Loucy (cell line): Measurements from ENCODE around the gene SH3PXD2A.

Experiments used
- H2AFZ ChIP-seq: fragments of 200-600 bp; sonication (generic); 2 replicates; pipeline ENCODE4 v1.6.0; 2016; ENCODE audit warnings: antibody characterized with exemption, mild to moderate bottlenecking, low read length, moderate library complexity
- H3F3A ChIP-seq: fragments of 200-600 bp; 2 replicates; pipeline ENCODE4 v1.6.0; 2016; ENCODE audit warnings: antibody characterized with exemption, low read depth, mild to moderate bottlenecking
- H3K27me3 ChIP-seq: fragments of 200-600 bp; sonication (generic); 2 replicates; pipeline ENCODE4 v1.6.1; 2014; ENCODE audit warnings: low read length, mild to moderate bottlenecking; ENCODE audit not compliant: insufficient read depth, poor library complexity, severe bottlenecking
- H3K36me3 ChIP-seq: fragments of 200-600 bp; sonication (generic); 2 replicates; pipeline ENCODE4 v1.6.1; 2016; ENCODE audit warnings: low read length; ENCODE audit not compliant: insufficient read depth
- H3K4me1 ChIP-seq: fragments of 200-600 bp; sonication (generic); 2 replicates; pipeline ENCODE4 v1.5.1; 2014; ENCODE audit warnings: low read length, mild to moderate bottlenecking; ENCODE audit not compliant: insufficient read depth, poor library complexity, severe bottlenecking
- H3K4me2 ChIP-seq: fragments of 200-600 bp; sonication (generic); 2 replicates; pipeline ENCODE4 v1.6.0; 2014; ENCODE audit warnings: antibody characterized with exemption, low read length, low read depth, mild to moderate bottlenecking; ENCODE audit not compliant: poor library complexity, severe bottlenecking
- H3K4me3 ChIP-seq: fragments of 200-600 bp; sonication (generic); 2 replicates; pipeline ENCODE4 v1.5.1; 2014; ENCODE audit warnings: low read length, mild to moderate bottlenecking, mixed read lengths; ENCODE audit not compliant: poor library complexity, severe bottlenecking
- H3K79me2 ChIP-seq: fragments of 200-600 bp; sonication (generic); 2 replicates; pipeline ENCODE4 v1.6.1; 2014; ENCODE audit warnings: low read length; ENCODE audit not compliant: insufficient read depth
- H3K9ac ChIP-seq: fragments of 200-600 bp; sonication (generic); 2 replicates; pipeline ENCODE4 v1.6.0; 2014; ENCODE audit warnings: mild to moderate bottlenecking, low read depth, low read length, moderate library complexity; ENCODE audit not compliant: poor library complexity, severe bottlenecking
- H3K9me2 ChIP-seq: fragments of 200-600 bp; sonication (generic); replicated peaks from 2 replicates; pipeline ENCODE4 v1.6.1; 2016; ENCODE audit warnings: low read depth, low read length, mixed read lengths
- H3K9me3 ChIP-seq: fragments of 200-600 bp; sonication (generic); 2 replicates; pipeline ENCODE4 v1.6.1; 2014; ENCODE audit warnings: mild to moderate bottlenecking, antibody characterized with exemption, low read length, low read depth; ENCODE audit not compliant: insufficient read depth
- H4K20me1 ChIP-seq: fragments of 200-600 bp; sonication (generic); 2 replicates; pipeline ENCODE4 v1.6.0; 2014; ENCODE audit warnings: antibody characterized with exemption, low read length, mild to moderate bottlenecking; ENCODE audit not compliant: insufficient read depth, poor library complexity, severe bottlenecking
- EZH2phosphoT487 ChIP-seq: fragments of 200-600 bp; IDR thresholded peaks from 2 replicates; pipeline ENCODE4 v1.6.1; 2018; ENCODE audit warnings: antibody characterized with exemption, mild to moderate bottlenecking, moderate library complexity, borderline replicate concordance
- TF ChIP-seq, protein P1 (sequence below): fragments of 200-600 bp; sonication (generic); conservative IDR thresholded peaks from 2 replicates; pipeline ENCODE4 v1.5.1; 2014; ENCODE audit warnings: mild to moderate bottlenecking, antibody characterized with exemption, low read length

Gene SH3PXD2A

GRCh38 chr10:103888113-103888841, 32.9 kb upstream of the SH3PXD2A start:
- TF ChIP-seq, protein P1, sequence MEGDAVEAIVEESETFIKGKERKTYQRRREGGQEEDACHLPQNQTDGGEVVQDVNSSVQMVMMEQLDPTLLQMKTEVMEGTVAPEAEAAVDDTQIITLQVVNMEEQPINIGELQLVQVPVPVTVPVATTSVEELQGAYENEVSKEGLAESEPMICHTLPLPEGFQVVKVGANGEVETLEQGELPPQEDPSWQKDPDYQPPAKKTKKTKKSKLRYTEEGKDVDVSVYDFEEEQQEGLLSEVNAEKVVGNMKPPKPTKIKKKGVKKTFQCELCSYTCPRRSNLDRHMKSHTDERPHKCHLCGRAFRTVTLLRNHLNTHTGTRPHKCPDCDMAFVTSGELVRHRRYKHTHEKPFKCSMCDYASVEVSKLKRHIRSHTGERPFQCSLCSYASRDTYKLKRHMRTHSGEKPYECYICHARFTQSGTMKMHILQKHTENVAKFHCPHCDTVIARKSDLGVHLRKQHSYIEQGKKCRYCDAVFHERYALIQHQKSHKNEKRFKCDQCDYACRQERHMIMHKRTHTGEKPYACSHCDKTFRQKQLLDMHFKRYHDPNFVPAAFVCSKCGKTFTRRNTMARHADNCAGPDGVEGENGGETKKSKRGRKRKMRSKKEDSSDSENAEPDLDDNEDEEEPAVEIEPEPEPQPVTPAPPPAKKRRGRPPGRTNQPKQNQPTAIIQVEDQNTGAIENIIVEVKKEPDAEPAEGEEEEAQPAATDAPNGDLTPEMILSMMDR: peak; percentile 98
- no peak for TF ChIP-seq EZH2phosphoT487
- no peaks in the 10 kb centered on the region for H3F3A ChIP-seq
- no peaks in the 10 kb centered on the region for H4K20me1 ChIP-seq
- H3K36me3 ChIP-seq: peaks cover 43% of the 10 kb centered on the region; the same call in 1 of the 2 replicates
- H3K9me2 ChIP-seq: no peaks in the 10 kb centered on the region
- H3K9me3 ChIP-seq: no peaks in the 10 kb centered on the region
- H3K9ac ChIP-seq: no peak overlapping the region
- no peak overlapping the region for H3K4me2 ChIP-seq
- H3K27me3 ChIP-seq: no peaks in the 10 kb centered on the region
- no peak overlapping the region for H2AFZ ChIP-seq
- no peaks in the 10 kb centered on the region for H3K79me2 ChIP-seq
- H3K4me3 ChIP-seq: no peak overlapping the region
- H3K4me1 ChIP-seq: no peaks in the 10 kb centered on the region

- no peaks in the 10 kb centered on the region for H3K9me2 ChIP-seq
- peaks cover 54% of the 10 kb centered on the region; the same call in 1 of the 2 replicates for H3K36me3 ChIP-seq
- no peak overlapping the region for H3K4me2 ChIP-seq
- TF ChIP-seq EZH2phosphoT487: no peak
- TF ChIP-seq, protein P1: no peak
- no peak overlapping the region for H3K4me3 ChIP-seq
- H3K4me1 ChIP-seq: no peaks in the 10 kb centered on the region
- H2AFZ ChIP-seq: no peak overlapping the region
- no peaks in the 10 kb centered on the region for H3K9me3 ChIP-seq
- no peaks in the 10 kb centered on the region for H4K20me1 ChIP-seq
- H3K79me2 ChIP-seq: no peaks in the 10 kb centered on the region
- H3K9ac ChIP-seq: no peak overlapping the region
- no peaks in the 10 kb centered on the region for H3K27me3 ChIP-seq
- H3F3A ChIP-seq: no peaks in the 10 kb centered on the region
Measured at GRCh38 chr10:103885617-103886016, 30.2 kb upstream of the SH3PXD2A start.

GRCh38 chr10:103884681-103885139, 29.3 kb upstream of the SH3PXD2A start:
- no peak overlapping the region for H3K9ac ChIP-seq
- no peaks in the 10 kb centered on the region for H3K9me2 ChIP-seq
- no peak overlapping the region for H3K4me2 ChIP-seq
- no peaks in the 10 kb centered on the region for H3K27me3 ChIP-seq
- peaks cover 55% of the 10 kb centered on the region; the same call in 1 of the 2 replicates for H3K36me3 ChIP-seq
- H3K4me1 ChIP-seq: no peaks in the 10 kb centered on the region
- no peaks in the 10 kb centered on the region for H4K20me1 ChIP-seq
- no peaks in the 10 kb centered on the region for H3K9me3 ChIP-seq
- H3K4me3 ChIP-seq: no peak overlapping the region
- H3K79me2 ChIP-seq: no peaks in the 10 kb centered on the region
- TF ChIP-seq, protein P1: peak; percentile 94
- no peak for TF ChIP-seq EZH2phosphoT487
- no peaks in the 10 kb centered on the region for H3F3A ChIP-seq
- H2AFZ ChIP-seq: no peak overlapping the region
